GM23338 (cell line): ENCODE data around the gene TAS2R13. TPM values are rescaled to one million over a fixed set of nuclear protein-coding genes. Genes with fewer than 3 reads are reported as not detected.

ENCODE experiments used
- ATAC-seq: fragments of 200-7000 bp; cut with Tn5 transposase; 3 replicates; pipeline ENCODE4 v1.9.1; 2020
- DNase-seq: peaks from one replicate; pipeline ENCODE4 v3.0.0-alpha.2; 2015; ENCODE audit warnings: low spot score
- H2AFZ ChIP-seq: fragments of 200-600 bp; sonication (generic); 2 replicates; pipeline ENCODE4 v1.8.0; 2016; ENCODE audit warnings: antibody characterized with exemption, mild to moderate bottlenecking, moderate library complexity
- H3F3A ChIP-seq: fragments of 200-600 bp; sonication (generic); replicated peaks from 2 replicates; pipeline ENCODE4 v1.8.0; 2017; ENCODE audit warnings: antibody characterized with exemption, mixed run types, low read depth
- H3K27ac ChIP-seq: fragments of 200-600 bp; sonication (generic); 2 replicates; pipeline ENCODE4 v1.6.1; 2016; ENCODE audit warnings: low read depth
- H3K27me3 ChIP-seq: fragments of 200-600 bp; sonication (generic); 2 replicates; pipeline ENCODE4 v1.8.0; 2016; ENCODE audit warnings: mild to moderate bottlenecking, mixed run types, moderate library complexity; ENCODE audit not compliant: insufficient read depth
- H3K36me3 ChIP-seq: fragments of 200-600 bp; sonication (generic); 2 replicates; pipeline ENCODE4 v1.8.0; 2016; ENCODE audit warnings: mild to moderate bottlenecking; ENCODE audit not compliant: insufficient read depth
- H3K4me1 ChIP-seq: fragments of 200-600 bp; sonication (generic); 2 replicates; pipeline ENCODE4 v1.8.0; 2016; ENCODE audit warnings: mild to moderate bottlenecking, moderate library complexity; ENCODE audit not compliant: insufficient read depth
- H3K4me2 ChIP-seq: fragments of 200-600 bp; sonication (generic); 2 replicates; pipeline ENCODE4 v1.7.1; 2017; ENCODE audit warnings: mixed run types
- H3K4me3 ChIP-seq: fragments of 200-600 bp; sonication (generic); 2 replicates; pipeline ENCODE4 v1.6.1; 2016; ENCODE audit warnings: mixed run types
- H3K79me2 ChIP-seq: fragments of 200-600 bp; sonication (generic); replicated peaks from 2 replicates; pipeline ENCODE4 v1.8.0; 2017; ENCODE audit warnings: mild to moderate bottlenecking; ENCODE audit not compliant: insufficient read depth
- H3K9me2 ChIP-seq: fragments of 200-600 bp; sonication (generic); 2 replicates; pipeline ENCODE4 v1.8.0; 2017; ENCODE audit not compliant: insufficient read depth
- H4K20me1 ChIP-seq: fragments of 200-600 bp; sonication (generic); replicated peaks from 2 replicates; pipeline ENCODE4 v1.8.0; 2017; ENCODE audit warnings: mild to moderate bottlenecking; ENCODE audit not compliant: insufficient read depth
- H3K27ac Mint-ChIP-seq: 2 replicates; pipeline ENCODE4 v1.8.0; 2020; ENCODE audit warnings: inconsistent platforms, mild to moderate bottlenecking, moderate library complexity, mixed read lengths
- H3K27me3 Mint-ChIP-seq: 3 replicates; pipeline ENCODE4 v1.8.0; 2022; ENCODE audit warnings: low read depth, mild to moderate bottlenecking, moderate library complexity, mixed read lengths, inconsistent platforms; ENCODE audit not compliant: insufficient read depth, poor library complexity
- H3K36me3 Mint-ChIP-seq: 3 replicates; pipeline ENCODE4 v1.8.0; 2021; ENCODE audit warnings: low read depth, mild to moderate bottlenecking, inconsistent platforms, moderate library complexity, mixed read lengths
- H3K4me1 Mint-ChIP-seq: 3 replicates; pipeline ENCODE4 v1.8.0; 2020; ENCODE audit warnings: mild to moderate bottlenecking, inconsistent platforms, mixed read lengths
- H3K4me3 Mint-ChIP-seq: 3 replicates; pipeline ENCODE4 v1.8.0; 2021; ENCODE audit warnings: moderate library complexity, mild to moderate bottlenecking, inconsistent platforms, mixed read lengths
- H3K9me3 Mint-ChIP-seq: 3 replicates; pipeline ENCODE4 v1.8.0; 2020; ENCODE audit warnings: moderate library complexity, mild to moderate bottlenecking, inconsistent platforms, mixed read lengths
- CTCF ChIP-seq, 2 experiments: fragments of 200-600 bp in 1 of 2; sonication (generic) in 1 of 2; conservative IDR thresholded peaks; 2 replicates each; pipeline versions ENCODE4 v1.5.1 to v1.6.1; 2016 to 2017; ENCODE audit warnings: antibody characterized with exemption in 2 of 2, low read depth in 2 of 2, mild to moderate bottlenecking in 2 of 2, moderate library complexity in 1 of 2
- ETS1 ChIP-seq: IDR thresholded peaks from 2 replicates; pipeline ENCODE4 v1.6.1; 2016; ENCODE audit warnings: antibody characterized with exemption
- EZH2 ChIP-seq: fragments of 200-600 bp; sonication (generic); IDR thresholded peaks from one replicate; pipeline ENCODE4 v1.8.0; 2017; ENCODE audit warnings: antibody characterized with exemption, mild to moderate bottlenecking, low read depth; ENCODE audit not compliant: unreplicated experiment
- JUNB ChIP-seq: IDR thresholded peaks from one replicate; pipeline ENCODE4 v1.6.1; 2016; ENCODE audit warnings: antibody characterized with exemption; ENCODE audit not compliant: unreplicated experiment
- NANOG ChIP-seq: IDR thresholded peaks from 2 replicates; pipeline ENCODE4 v1.6.1; 2016; ENCODE audit warnings: antibody characterized with exemption, borderline replicate concordance
- POLR2AphosphoS5 ChIP-seq: IDR thresholded peaks from 2 replicates; pipeline ENCODE4 v1.6.1; 2016; ENCODE audit warnings: antibody characterized with exemption, low read depth
- REST ChIP-seq: IDR thresholded peaks from one replicate; pipeline ENCODE4 v1.6.1; 2018; ENCODE audit warnings: antibody characterized with exemption; ENCODE audit not compliant: unreplicated experiment
- STAT1 ChIP-seq: IDR thresholded peaks from one replicate; pipeline ENCODE4 v1.6.1; 2016; ENCODE audit warnings: antibody characterized with exemption; ENCODE audit not compliant: unreplicated experiment
- ZNF331 ChIP-seq: fragments of 250-450 bp; sonication (Bioruptor Pico); IDR thresholded peaks from 2 replicates; pipeline ENCODE4 v1.5.0; 2020; ENCODE audit warnings: low read depth, mild to moderate bottlenecking, moderate library complexity
- ZNF462 ChIP-seq: fragments of 250-450 bp; sonication (Bioruptor Pico); IDR thresholded peaks from 2 replicates; pipeline ENCODE4 v1.5.0; 2020; ENCODE audit warnings: mild to moderate bottlenecking, moderate library complexity
- polyA plus RNA-seq: library from polyadenylated mRNA; unstranded; fragments of >200 nt; fragmentation: Nextera tagmentation; extraction: Ambion mirVana; gene quantifications from 2 replicates; pipeline ENCODE4 v1.2.1, GENCODE V29; 2016
- total RNA-seq: library from RNA; depleted of rRNA; stranded (reverse); fragments of >200 nt; shearing (Covaris generic); gene quantifications from 2 replicates; pipeline ENCODE4 v1.2.3, GENCODE V29; 2014

The TAS2R13 gene
- total and polyA plus RNA-seq, 2 experiments from 2014 or later: 3.6 TPM; not detected in 1

- TF ChIP-seq ETS1 (no peak), REST (no peak)
These were observed 29.8 kb upstream of the TAS2R13 start, which contains the start of gene TAS2R14 (continued) for GRCh38 chr12:10939163-10939562.

GRCh38 chr12:10936506-10936905 lies 27.1 kb upstream of the TAS2R13 start:
- Histone ChIP-seq H3K4me3 (no peak overlapping the region), H4K20me1 (no peaks in the 10 kb centered on the region; the same call in 1 of the 2 replicates), H3K27ac (no peak overlapping the region), H3K27me3 (no peaks in the 10 kb centered on the region), H3K79me2 (no peaks in the 10 kb centered on the region), H3F3A (no peaks in the 10 kb centered on the region), H3K36me3 (no peaks in the 10 kb centered on the region), H3K4me1 (no peaks in the 10 kb centered on the region), H3K4me2 (no peak overlapping the region), H3K9me2 (no peaks in the 10 kb centered on the region), H2AFZ (no peak overlapping the region)
- Mint-ChIP-seq H3K4me1 (peaks cover 9% of the 10 kb centered on the region; the same call in 2 of the 3 replicates), H3K27me3 (no peaks in the 10 kb centered on the region), H3K9me3 (no peaks in the 10 kb centered on the region), H3K36me3 (no peaks in the 10 kb centered on the region; the same call in 2 of the 3 replicates), H3K4me3 (no peak overlapping the region), H3K27ac (no peak overlapping the region)
- TF ChIP-seq NANOG (no peak), CTCF (conservative IDR thresholded peaks at IDR 0.05; ENCODE audit: low read depth in 2 of 2) (no peak), JUNB (no peak), POLR2AphosphoS5 (no peak), EZH2 (no peak), ZNF462 (CRISPR knock-in tag) (no peak), ZNF331 (CRISPR knock-in tag) (no peak), STAT1 (no peak)
- no peak for ATAC-seq
- no peak for DNase-seq
